UCSD-AML1 (cell line): Measurements from ENCODE around the gene AHDC1.

ENCODE experiments used
- DNase-seq: peaks from one replicate; lab custom pipeline; 2025; ENCODE audit not compliant: unreplicated experiment; lab: John Stamatoyannopoulos, UW

The AHDC1 gene

DNA sequence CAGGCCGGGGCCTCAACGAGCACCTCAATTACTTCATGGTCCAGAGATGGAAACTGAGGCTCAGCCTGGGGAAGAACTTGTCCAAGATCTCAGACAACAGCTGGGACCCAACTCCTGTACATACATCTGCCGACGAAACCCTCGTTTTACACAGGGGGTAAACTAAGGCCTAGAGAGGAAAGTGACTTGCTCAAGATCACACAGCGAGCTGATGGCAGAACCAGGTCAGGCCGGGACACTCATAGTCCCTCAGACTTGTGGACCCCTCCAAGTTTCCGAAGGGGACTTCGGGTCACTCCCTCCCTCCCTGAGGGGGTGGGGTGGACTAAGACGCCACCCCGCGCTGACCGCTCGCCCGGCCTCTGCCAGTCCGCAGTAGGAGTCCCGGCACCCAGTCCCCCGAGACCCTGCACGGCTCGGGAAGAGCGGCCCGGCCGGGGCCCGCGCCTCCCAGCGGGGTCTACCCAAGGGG lies 114.4 kb downstream of the AHDC1 start:
- DNase-seq, result peak; percentile 62

DNA sequence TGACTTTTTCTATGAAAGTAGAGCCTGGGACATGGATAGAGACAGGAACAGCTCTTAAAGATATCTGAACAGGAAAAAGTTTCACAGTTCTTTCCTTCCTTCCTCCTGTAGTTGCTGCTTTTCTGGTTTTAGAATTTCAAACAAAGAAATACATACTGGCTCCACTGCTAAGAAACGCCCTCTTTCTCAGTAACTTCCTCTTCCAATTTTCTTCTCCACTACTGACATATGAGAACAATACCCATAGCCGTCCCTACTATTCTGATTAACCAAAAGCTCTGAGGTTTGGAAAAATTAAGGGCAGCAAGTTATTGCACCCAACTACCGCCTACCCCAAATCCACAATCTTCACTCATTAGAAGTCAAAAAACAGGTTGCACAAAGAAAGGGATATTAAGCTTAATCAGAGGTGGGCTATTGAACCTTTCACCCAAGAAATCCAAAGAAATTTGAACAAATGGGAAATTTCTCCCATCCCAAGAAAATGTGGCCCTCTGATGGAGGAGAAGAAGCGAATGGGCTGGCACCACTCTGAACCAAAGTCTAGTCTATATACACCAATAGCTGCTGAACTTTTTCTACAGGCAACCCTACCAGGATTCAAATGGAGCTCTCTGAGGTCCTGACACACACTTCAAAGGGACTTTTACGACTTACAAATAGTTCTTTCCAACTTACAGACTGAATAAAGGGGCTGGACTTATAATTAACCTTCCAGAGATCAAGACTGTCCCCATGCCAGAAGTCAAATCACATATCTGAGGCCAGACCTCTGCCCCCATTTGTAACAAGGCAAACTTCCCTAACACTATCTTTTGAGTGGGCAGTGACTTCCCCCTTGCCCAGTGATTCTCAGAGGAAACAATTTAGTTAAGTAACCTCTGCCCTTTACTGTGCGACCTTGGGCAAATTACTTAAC lies 115.7 kb downstream of the AHDC1 start:
- DNase-seq, result no peak

- DNase-seq, result no peak
These were observed 118.6 kb downstream of the AHDC1 start for GRCh38 chr1:27485363-27485762.
